Mucosa of stomach (tissue), 1 donor: Measurements from ENCODE around the gene NODAL.

Experiments
- H3K27me3 ChIP-seq: one replicate; pipeline ENCODE4 v1.7.0; 2013; ENCODE audit warnings: mild to moderate bottlenecking, low read length; ENCODE audit not compliant: control insufficient read depth, insufficient read depth
- H3K36me3 ChIP-seq: one replicate; pipeline ENCODE4 v1.7.0; 2013; ENCODE audit warnings: low read length; ENCODE audit not compliant: control insufficient read depth, insufficient read depth
- H3K4me1 ChIP-seq: one replicate; pipeline ENCODE4 v1.7.0; 2013; ENCODE audit warnings: mild to moderate bottlenecking, low read length; ENCODE audit not compliant: control insufficient read depth, insufficient read depth
- H3K4me3 ChIP-seq: one replicate; pipeline ENCODE4 v1.7.0; 2013; ENCODE audit warnings: low read length
- H3K9ac ChIP-seq: one replicate; pipeline ENCODE4 v1.7.0; 2013; ENCODE audit warnings: mild to moderate bottlenecking, low read length, moderate library complexity
- H3K9me3 ChIP-seq: one replicate; pipeline ENCODE4 v1.7.0; 2013; ENCODE audit warnings: mild to moderate bottlenecking, low read length, moderate library complexity; ENCODE audit not compliant: control insufficient read depth
- donor health status: Pancreatic carcinoma.

Gene NODAL

DNA sequence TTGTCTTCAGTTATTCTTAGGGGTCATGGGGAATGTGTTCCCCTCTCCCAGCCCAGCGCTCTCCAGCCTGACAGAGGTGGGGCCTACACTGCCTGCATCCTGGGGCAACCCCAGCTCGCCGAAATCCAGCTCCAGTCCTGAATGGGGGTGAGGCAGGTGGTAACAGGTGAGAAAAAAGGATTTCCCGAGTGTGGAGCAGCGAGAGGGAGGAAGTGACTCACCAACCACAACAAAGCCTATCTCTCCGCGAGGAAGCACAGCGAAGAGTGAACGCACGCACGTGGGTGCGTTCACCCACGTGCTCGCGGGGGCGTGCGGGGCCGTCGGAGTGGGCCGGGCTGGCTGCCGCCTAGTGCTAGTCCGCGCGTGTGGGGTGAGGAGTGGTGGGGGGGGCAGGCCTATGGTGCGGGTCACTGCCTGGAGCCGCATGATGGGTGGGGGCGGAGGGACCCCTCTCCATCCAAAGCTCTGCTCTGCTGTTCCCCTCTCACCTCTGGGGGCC, 36.2 kb upstream of the NODAL start:
- no peak overlapping the region for H3K9ac ChIP-seq

DNA sequence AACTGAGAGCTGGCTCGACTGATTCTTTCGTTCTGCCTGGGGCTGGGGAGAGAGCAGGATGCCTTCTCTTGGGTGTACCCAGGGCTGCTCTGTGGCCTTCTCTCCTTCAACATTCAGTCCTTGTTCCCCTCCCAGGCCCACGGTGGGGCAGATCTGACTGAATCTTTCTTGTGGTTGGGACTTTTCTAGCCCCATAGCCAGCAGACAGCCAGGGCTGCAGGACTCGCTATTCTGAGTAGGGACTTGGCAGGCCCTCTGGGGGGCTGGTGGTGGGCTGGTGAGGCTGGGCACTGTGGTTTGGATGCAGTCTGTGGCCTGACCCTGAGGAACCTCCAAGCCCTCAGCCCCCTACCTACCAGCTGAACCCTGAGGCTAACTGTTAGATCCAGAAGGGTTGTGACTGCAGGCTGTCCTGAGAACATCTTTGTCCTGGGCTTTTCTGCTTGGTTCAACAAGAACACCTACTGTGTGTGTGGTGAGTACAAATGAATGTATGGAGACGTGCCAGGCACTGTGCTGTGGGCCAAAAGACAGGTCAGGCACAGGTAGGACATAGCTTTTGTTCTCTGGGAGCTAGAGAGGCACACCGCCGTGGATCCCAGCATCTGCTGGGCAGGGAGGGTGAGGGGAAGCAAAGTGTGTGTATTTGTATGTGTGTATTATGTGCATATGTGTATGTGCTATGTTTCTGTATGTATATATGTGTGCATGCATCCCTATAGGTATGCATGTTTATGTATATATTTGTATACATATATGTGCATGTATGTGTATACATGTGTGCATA, 35.0 kb upstream of the NODAL start:
- Histone ChIP-seq H3K27me3 (peaks cover 39% of the 10 kb centered on the region), H3K4me1 (peaks cover 16% of the 10 kb centered on the region), H3K9me3 (no peaks in the 10 kb centered on the region)

More for the DNA sequence above, 36.2 kb upstream of the NODAL start:
- Histone ChIP-seq H3K27me3 (peaks cover 39% of the 10 kb centered on the region), H3K9me3 (no peaks in the 10 kb centered on the region), H3K36me3 (no peaks in the 10 kb centered on the region), H3K4me3 (no peak overlapping the region), H3K4me1 (peaks cover 23% of the 10 kb centered on the region)

DNA sequence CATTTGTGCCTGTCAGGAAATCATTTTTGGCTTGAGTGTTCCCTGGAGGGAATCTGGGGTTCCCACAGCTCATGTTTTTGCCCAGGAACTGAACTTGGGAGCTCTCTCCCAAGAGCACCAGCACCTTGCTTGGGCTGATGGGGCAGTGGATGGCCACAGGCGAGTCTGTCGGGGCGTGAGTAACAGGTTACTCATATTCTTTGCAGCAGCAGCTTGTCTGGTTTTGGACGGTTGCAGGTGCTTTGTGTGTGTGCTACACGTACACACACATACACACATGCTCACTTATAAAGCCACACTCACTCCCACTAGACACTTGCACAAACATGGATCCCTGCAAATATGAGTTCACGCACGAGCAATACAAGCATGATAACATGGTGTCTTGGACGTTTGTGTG, 34.2 kb upstream of the NODAL start:
- Histone ChIP-seq H3K27me3 (peaks cover 39% of the 10 kb centered on the region), H3K9me3 (no peaks in the 10 kb centered on the region), H3K4me3 (no peak overlapping the region), H3K9ac (no peak overlapping the region), H3K36me3 (no peaks in the 10 kb centered on the region), H3K4me1 (peaks cover 15% of the 10 kb centered on the region)

More for the DNA sequence above, 35.0 kb upstream of the NODAL start:
- Histone ChIP-seq H3K9ac (no peak overlapping the region), H3K36me3 (no peaks in the 10 kb centered on the region), H3K4me3 (no peak overlapping the region)

DNA sequence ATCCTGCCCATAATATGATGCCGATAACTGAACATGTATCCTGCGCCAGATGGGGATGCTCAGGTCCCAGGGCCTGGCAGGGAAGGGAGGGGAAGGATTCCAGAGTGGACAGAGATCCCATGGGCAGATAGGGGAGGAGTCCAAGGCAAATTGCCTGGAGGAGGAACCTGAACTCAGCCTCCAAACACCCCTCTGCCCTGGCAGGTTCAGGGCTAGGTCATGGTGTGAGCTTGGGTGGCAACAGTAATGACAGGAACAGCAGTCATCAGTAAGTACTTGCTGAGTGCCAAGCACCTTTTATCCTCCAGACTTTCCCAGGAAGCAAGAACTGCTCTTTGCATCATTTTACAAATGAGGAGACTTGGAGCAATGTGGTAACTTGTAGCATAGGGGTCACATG, 33.3 kb upstream of the NODAL start:
- Histone ChIP-seq H3K27me3 (peaks cover 39% of the 10 kb centered on the region), H3K4me3 (no peak overlapping the region), H3K9ac (no peak overlapping the region), H3K9me3 (no peaks in the 10 kb centered on the region), H3K36me3 (no peaks in the 10 kb centered on the region), H3K4me1 (peaks cover 15% of the 10 kb centered on the region)

DNA sequence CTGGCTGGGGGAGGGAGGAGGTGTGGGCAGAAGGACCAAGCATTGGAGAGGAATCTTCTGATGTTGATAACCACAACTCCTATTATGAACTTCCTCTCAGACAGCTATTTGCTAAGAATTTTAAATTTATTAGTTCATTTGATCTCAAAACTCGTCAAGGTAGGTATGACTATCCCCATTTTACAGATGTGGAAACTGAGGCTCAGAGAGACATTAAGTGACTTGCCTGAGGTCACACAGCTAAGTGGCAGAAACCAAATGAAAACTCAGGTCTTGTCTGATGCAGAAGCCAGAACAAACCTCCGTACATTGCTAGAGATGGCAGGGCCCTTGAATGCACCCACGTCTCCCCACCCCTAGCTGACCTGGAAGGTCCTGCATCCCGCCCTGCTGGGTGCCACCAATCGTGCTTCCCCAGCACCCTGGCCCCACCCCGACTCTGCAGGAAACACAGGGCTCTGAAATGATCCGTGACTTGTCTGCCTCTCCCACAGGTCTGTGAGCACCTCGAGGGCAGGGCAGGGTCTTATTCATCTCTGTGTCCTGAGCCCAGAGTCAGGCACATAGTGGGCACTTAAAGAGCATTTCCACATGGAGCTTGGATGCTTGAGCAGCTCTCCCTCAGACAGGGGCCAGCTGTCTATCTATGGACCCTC, 31.4 kb upstream of the NODAL start:
- Histone ChIP-seq H3K27me3 (peaks cover 21% of the 10 kb centered on the region), H3K9me3 (no peaks in the 10 kb centered on the region), H3K9ac (no peak overlapping the region), H3K4me3 (no peak overlapping the region), H3K36me3 (no peaks in the 10 kb centered on the region), H3K4me1 (peaks cover 5% of the 10 kb centered on the region)

DNA sequence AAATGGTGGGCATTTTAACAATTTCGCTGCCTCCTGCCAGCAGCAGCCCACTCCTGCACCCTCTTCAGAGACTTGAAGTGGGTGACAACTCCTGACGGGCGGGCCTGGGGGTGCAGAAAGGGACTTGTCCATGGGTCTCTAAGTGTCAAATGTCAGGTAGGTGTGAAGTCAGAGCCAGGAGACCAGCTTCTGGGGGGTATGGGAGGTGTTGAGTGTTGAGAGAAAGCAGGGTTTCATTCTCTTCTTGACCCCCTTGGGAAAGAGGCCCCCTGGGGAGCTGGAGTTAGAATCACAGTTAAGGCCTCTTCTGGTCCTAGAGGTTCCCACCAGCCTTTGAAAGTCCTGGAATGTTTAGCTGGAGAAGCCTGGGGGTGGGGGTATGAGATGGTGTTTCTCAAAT, 25.5 kb upstream of the NODAL start:
- Histone ChIP-seq H3K9me3 (no peaks in the 10 kb centered on the region), H3K27me3 (no peaks in the 10 kb centered on the region), H3K4me3 (no peak overlapping the region), H3K4me1 (no peaks in the 10 kb centered on the region), H3K36me3 (no peaks in the 10 kb centered on the region), H3K9ac (no peak overlapping the region)

DNA sequence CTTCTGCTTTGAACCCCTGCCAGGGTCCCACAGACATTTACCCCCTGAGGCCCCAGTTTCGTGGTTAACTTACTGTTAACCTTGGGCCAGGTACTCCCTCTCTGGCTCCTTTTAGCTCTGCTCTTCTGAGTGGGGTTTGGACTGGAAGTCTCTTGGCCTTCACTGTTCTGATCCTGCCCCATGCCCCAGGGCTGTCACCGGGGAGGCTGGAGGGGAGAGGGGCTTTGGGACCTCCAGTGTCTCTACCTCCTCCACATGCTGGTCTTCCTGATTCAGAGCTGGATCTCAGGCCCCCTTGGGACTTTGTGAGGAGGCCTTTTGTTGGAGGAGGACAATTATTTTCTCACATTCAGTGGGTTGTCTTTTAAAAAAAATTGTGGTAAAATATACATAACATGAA, 24.4 kb upstream of the NODAL start:
- no peaks in the 10 kb centered on the region for H3K9me3 ChIP-seq
- no peak overlapping the region for H3K9ac ChIP-seq
- H3K36me3 ChIP-seq = no peaks in the 10 kb centered on the region
- no peaks in the 10 kb centered on the region for H3K27me3 ChIP-seq
- no peaks in the 10 kb centered on the region for H3K4me1 ChIP-seq
- H3K4me3 ChIP-seq = no peak overlapping the region

DNA sequence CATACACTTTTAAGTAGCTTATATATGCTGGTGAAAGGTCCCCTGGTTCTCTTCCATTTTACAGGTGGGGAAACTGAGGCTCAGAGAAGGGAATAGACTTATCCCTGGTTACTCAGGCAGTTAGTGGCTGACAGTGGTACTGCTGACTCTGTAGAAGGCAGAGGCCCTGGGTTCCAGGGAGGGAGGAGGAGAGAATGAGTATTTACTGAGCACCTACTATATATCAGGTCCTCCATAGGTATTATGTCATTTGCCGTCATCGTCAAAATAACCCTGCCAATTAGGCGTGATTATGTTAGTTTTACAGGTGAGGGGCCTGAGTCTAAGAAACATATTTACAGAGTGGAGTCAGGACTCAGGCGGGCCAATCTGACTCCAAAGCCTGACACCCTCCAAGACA, 23.8 kb upstream of the NODAL start:
- peaks cover 2% of the 10 kb centered on the region for H3K27me3 ChIP-seq
- no peaks in the 10 kb centered on the region for H3K36me3 ChIP-seq
- no peak overlapping the region for H3K9ac ChIP-seq
- no peaks in the 10 kb centered on the region for H3K4me1 ChIP-seq
- H3K9me3 ChIP-seq = no peaks in the 10 kb centered on the region
- no peak overlapping the region for H3K4me3 ChIP-seq

DNA sequence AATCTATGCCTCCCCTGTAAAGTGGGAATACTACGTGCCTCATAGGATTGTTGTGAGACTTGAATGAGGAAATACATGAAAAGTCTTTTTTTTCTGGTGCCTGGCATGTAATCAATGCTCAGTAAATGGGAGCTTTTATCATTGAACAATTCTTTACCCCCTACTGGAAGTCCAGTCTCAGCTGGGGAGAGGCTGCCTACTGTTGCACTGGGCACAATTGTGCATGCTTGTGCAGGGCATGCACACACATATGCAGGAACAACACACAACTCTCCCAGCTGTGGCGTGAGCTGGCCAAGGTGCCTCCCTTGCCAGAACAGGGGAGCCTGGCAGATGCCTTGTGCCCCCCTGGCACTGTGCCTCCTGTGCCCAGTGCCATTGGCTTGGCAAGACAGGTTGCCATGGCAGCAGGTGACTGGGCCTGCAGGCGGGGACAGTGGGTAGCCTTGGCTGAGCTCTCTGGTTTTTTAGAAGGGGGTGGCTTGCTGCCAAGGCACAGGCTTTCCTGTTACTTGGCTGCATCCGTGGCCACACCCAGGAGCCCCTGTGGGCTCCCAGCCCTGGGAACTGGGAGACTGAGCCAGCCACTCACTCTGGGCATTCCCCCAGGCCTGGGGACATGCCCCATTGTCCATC, 21.0 kb upstream of the NODAL start:
- Histone ChIP-seq H3K9ac (no peak overlapping the region), H3K36me3 (no peaks in the 10 kb centered on the region), H3K27me3 (peaks cover 22% of the 10 kb centered on the region), H3K4me3 (no peak overlapping the region), H3K9me3 (no peaks in the 10 kb centered on the region), H3K4me1 (peaks cover 10% of the 10 kb centered on the region)

DNA sequence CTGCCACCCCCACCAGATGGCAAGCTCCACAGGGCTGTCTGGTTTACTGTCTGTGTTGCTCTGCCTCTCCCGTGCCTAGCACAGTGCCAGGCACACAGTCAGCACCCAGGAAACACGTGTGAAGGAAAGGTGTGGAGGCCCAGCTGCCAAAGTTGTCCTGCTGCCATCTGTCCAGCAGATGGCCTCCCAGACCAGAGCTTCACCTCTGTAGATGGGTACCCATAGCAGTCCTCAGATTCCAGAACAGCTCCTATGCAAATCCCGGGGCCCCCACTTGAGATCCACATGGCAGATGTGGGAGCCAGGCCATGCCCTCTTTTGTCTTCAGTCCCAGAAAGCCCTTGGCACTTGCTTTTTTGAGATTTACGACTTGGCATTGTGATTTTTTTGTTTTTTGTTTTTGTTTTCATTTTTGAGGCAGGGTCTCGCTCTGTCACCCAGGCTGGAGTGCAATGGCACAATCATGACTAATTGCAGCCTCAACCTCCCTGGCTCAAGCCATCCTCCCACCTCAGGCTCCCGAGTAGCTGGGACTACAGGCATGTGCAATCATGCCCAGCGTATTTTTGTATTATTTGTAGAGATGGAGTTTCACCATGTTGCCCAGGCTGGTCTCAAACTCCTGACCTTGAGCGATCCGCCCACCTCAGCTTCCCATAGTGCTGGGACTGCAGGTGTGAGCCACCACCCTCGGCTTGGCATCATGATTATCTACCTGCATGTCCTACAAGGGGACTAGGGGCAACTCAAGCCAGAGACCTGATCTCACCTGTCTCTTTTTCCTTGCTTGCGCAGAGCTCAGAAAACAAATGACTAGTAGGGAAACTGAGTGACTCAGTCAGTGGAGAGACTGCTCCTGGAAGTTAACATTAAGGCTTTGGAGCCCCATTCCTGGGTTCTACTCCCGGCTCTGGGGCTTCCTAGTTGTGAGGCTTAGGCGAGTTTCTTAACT, 20.2 kb upstream of the NODAL start:
- Histone ChIP-seq H3K27me3 (peaks cover 27% of the 10 kb centered on the region), H3K4me3 (no peak overlapping the region), H3K36me3 (no peaks in the 10 kb centered on the region), H3K9me3 (no peaks in the 10 kb centered on the region), H3K9ac (no peak overlapping the region), H3K4me1 (peaks cover 10% of the 10 kb centered on the region)

DNA sequence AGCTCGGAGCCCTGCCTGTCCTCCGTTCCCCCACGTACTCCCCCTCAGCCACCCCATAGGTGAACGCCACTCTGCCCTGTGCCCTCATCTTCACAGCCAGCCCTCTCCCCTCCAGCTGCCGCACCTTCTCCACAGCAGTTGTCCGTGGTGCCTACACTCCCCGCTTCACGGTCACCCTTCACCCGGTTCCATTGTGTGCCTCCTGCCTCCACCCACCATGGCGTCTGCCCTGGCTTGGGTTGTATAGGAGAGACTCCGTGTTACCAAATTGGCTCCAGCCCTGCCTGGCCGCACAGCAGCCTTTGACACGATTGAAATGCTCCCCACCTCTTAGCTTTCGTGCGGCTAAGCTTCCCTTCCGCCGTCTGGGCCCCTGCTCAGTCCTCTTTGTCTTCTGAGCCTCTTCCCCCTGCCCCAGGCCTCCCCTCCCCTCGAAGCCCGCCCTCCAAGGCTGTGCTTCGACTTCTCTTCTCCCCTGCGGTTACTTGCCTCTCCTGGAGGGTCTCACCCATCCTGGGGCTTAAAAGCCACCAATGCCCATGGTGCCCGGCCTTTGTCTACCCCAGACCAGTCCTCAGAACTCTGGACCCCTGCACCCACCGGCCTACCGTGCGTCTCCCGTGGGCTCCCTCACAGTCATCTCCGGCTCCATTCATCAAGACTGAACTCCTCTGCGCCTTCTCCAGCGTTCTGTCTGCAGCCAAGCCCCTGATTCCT, 18.5 kb upstream of the NODAL start:
- H3K4me3 ChIP-seq = no peak overlapping the region
- H3K27me3 ChIP-seq = peaks cover 37% of the 10 kb centered on the region
- H3K36me3 ChIP-seq = no peaks in the 10 kb centered on the region
- no peak overlapping the region for H3K9ac ChIP-seq
- peaks cover 10% of the 10 kb centered on the region for H3K4me1 ChIP-seq
- H3K9me3 ChIP-seq = no peaks in the 10 kb centered on the region
